HG03039 (cell line): Measurements from ENCODE around the gene MKLN1.
"Not testable (repeated sequence)": the region's sequence is repeated elsewhere in the genome, so short reads cannot be mapped to it uniquely, and the experiment has no call there.

Experiments used
- ATAC-seq: cut with Tn5 transposase; IDR thresholded peaks from one replicate; pipeline ENCODE4 v1.9.1; 2021; ENCODE audit warnings: mild to moderate bottlenecking, moderate library complexity; ENCODE audit not compliant: unreplicated experiment

MKLN1 gene

GRCh38 chr7:131307627-131308026 is 20.0 kb upstream of the MKLN1 start:
- no peak for ATAC-seq

GRCh38 chr7:131312838-131313237 is 14.8 kb upstream of the MKLN1 start:
- no peak for ATAC-seq

- ATAC-seq: no peak
Measured at GRCh38 chr7:131320603-131321002, 7.1 kb upstream of the MKLN1 start.

GRCh38 chr7:131321656-131322055 is 6.0 kb upstream of the MKLN1 start:
- no peak for ATAC-seq

GRCh38 chr7:131322061-131322460 is 5.6 kb upstream of the MKLN1 start:
- no peak for ATAC-seq

GRCh38 chr7:131322861-131323260 is 4.8 kb upstream of the MKLN1 start:
- no peak for ATAC-seq

GRCh38 chr7:131325179-131325840 is 2.4 kb upstream of the MKLN1 start:
- ATAC-seq: no peak

GRCh38 chr7:131326576-131326975 is 1.1 kb upstream of the MKLN1 start:
- ATAC-seq: no peak

- no peak for ATAC-seq
Measured at GRCh38 chr7:131327049-131327625, 539 bp upstream of the MKLN1 start.

GRCh38 chr7:131328377-131329175 is 900 bp downstream of the MKLN1 start:
- ATAC-seq: no peak

- ATAC-seq: no peak
Measured at GRCh38 chr7:131329176-131329570, 1.5 kb downstream of the MKLN1 start.

GRCh38 chr7:131330299-131330698 is 2.6 kb downstream of the MKLN1 start:
- no peak for ATAC-seq

GRCh38 chr7:131331806-131332205 is 4.1 kb downstream of the MKLN1 start:
- ATAC-seq: no peak

GRCh38 chr7:131332729-131333128 is 5.1 kb downstream of the MKLN1 start:
- not testable (repeated sequence) for ATAC-seq

GRCh38 chr7:131335639-131336381 is 8.1 kb downstream of the MKLN1 start:
- no peak for ATAC-seq

GRCh38 chr7:131336956-131337355 is 9.3 kb downstream of the MKLN1 start:
- no peak for ATAC-seq

- ATAC-seq: no peak
Measured at GRCh38 chr7:131338173-131338572, 10.5 kb downstream of the MKLN1 start.

GRCh38 chr7:131338691-131339390 is 11.2 kb downstream of the MKLN1 start:
- ATAC-seq: no peak

GRCh38 chr7:131341690-131342089 is 14.0 kb downstream of the MKLN1 start:
- ATAC-seq: no peak

- no peak for ATAC-seq
Measured at GRCh38 chr7:131342864-131343442, 15.3 kb downstream of the MKLN1 start.
